GM18867 (cell line): Measurements from ENCODE around the gene HMCN2.

ENCODE experiments used
- ATAC-seq: cut with Tn5 transposase; IDR thresholded peaks from one replicate; pipeline ENCODE4 v1.9.1; 2021; ENCODE audit warnings: mild to moderate bottlenecking, moderate library complexity; ENCODE audit not compliant: unreplicated experiment

HMCN2 gene

GRCh38 chr9:130459941-130460669, 194.5 kb downstream of the HMCN2 start:
- no peak for ATAC-seq

- ATAC-seq = no peak
Observed at GRCh38 chr9:130461218-130461630, 195.7 kb downstream of the HMCN2 start.

GRCh38 chr9:130461731-130462130, 196.2 kb downstream of the HMCN2 start:
- no peak for ATAC-seq

- no peak for ATAC-seq
Observed at GRCh38 chr9:130462685-130463540, 197.4 kb downstream of the HMCN2 start.

- ATAC-seq = no peak
Observed at GRCh38 chr9:130463763-130464745, 198.5 kb downstream of the HMCN2 start.

GRCh38 chr9:130465383-130466096, 200.0 kb downstream of the HMCN2 start:
- no peak for ATAC-seq

- ATAC-seq = no peak
Observed at GRCh38 chr9:130466537-130467217, 201.1 kb downstream of the HMCN2 start.

- ATAC-seq = no peak
Observed at GRCh38 chr9:130467316-130467715, 201.8 kb downstream of the HMCN2 start.

- no peak for ATAC-seq
Observed at GRCh38 chr9:130468566-130468965, 203.0 kb downstream of the HMCN2 start.

GRCh38 chr9:130470269-130470668, 204.7 kb downstream of the HMCN2 start:
- ATAC-seq = no peak

- no peak for ATAC-seq
Observed at GRCh38 chr9:130470950-130471349, 205.4 kb downstream of the HMCN2 start.

GRCh38 chr9:130471411-130472183, 206.0 kb downstream of the HMCN2 start:
- ATAC-seq = no peak

GRCh38 chr9:130472184-130472705, 206.7 kb downstream of the HMCN2 start:
- no peak for ATAC-seq

- no peak for ATAC-seq
Observed at GRCh38 chr9:130473009-130473408, 207.4 kb downstream of the HMCN2 start.

GRCh38 chr9:130473566-130473965, 208.0 kb downstream of the HMCN2 start:
- ATAC-seq = no peak

- no peak for ATAC-seq
Observed at GRCh38 chr9:130474106-130474505, 208.5 kb downstream of the HMCN2 start.

- no peak for ATAC-seq
Observed at GRCh38 chr9:130476151-130476730, 210.7 kb downstream of the HMCN2 start.

GRCh38 chr9:130477564-130477963, 212.0 kb downstream of the HMCN2 start:
- ATAC-seq = no peak
